Activated B cell treated with CpG ODN at 0.5 μM for 24 hours (primary cell): ENCODE results near the gene KRT32. TPM values are rescaled to one million over a fixed set of nuclear protein-coding genes. Genes with fewer than 3 reads are reported as not detected.

ENCODE experiments used
- ATAC-seq: fragments of 200-7000 bp; cut with Tn5 transposase; one replicate; pipeline ENCODE4 v1.10.0; 2021; ENCODE audit warnings: low read depth, mild to moderate bottlenecking, moderate library complexity
- CTCF ChIA-PET: fragments of 350-600 bp; sonication (Branson Sonifier 250); formaldehyde crosslinking; loops from one replicate; lab custom pipeline; 2021; ENCODE audit warnings: antibody characterized with exemption; lab: Charles Lee
- POLR2A ChIA-PET: fragments of 350-600 bp; sonication (Branson Sonifier 250); formaldehyde crosslinking; loops from one replicate; lab custom pipeline; 2021; ENCODE audit warnings: antibody characterized with exemption; lab: Charles Lee
- DNase-seq: peaks from one replicate; pipeline ENCODE4 v3.0.0; 2022
- H3K27ac Mint-ChIP-seq: one replicate; pipeline ENCODE4 v1.8.0; 2020; ENCODE audit warnings: mixed read lengths
- H3K27me3 Mint-ChIP-seq: one replicate; pipeline ENCODE4 v1.8.0; 2021; ENCODE audit warnings: mixed read lengths
- H3K36me3 Mint-ChIP-seq: one replicate; pipeline ENCODE4 v1.8.0; 2021; ENCODE audit warnings: low read depth, mixed read lengths
- H3K4me1 Mint-ChIP-seq: one replicate; pipeline ENCODE4 v1.8.0; 2021; ENCODE audit warnings: mixed read lengths
- H3K4me3 Mint-ChIP-seq: one replicate; pipeline ENCODE4 v1.8.0; 2020; ENCODE audit warnings: mild to moderate bottlenecking, mixed read lengths
- H3K9me3 Mint-ChIP-seq: one replicate; pipeline ENCODE4 v1.8.0; 2020; ENCODE audit warnings: mixed read lengths
- CTCF ChIP-seq: fragments of 200-600 bp; IDR thresholded peaks from one replicate; pipeline ENCODE4 v1.8.0; 2022; ENCODE audit warnings: antibody characterized with exemption, mild to moderate bottlenecking
- intact Hi-C: fragments of 100-400 bp; cut with micrococcal nuclease; formaldehyde crosslinking; loops from one replicate; pipeline ENCODE4 v1.15.1; 2024
- total RNA-seq: library from RNA; stranded (reverse); gene quantifications from 2 replicates; pipeline ENCODE4 v1.2.3, GENCODE V29; 2022

KRT32 gene
- total RNA-seq, 1 donor from 2014 or later = not detected

GRCh38 chr17:41464682-41465081 is 2.5 kb downstream of the KRT32 start:
- ATAC-seq = no peak

GRCh38 chr17:41464173-41464572 is 3.0 kb downstream of the KRT32 start:
- H3K27me3 Mint-ChIP-seq = peaks cover 27% of the 10 kb centered on the region
- POLR2A ChIA-PET = no interaction called here
- TF ChIP-seq CTCF = no peak
- DNase-seq (no peak), ATAC-seq (no peak)
- CTCF ChIA-PET = no interaction called here
- peaks cover 7% of the 10 kb centered on the region for H3K9me3 Mint-ChIP-seq
- intact Hi-C loops = no loop called here
- H3K27ac Mint-ChIP-seq = no peak overlapping the region
- H3K4me3 Mint-ChIP-seq = no peak overlapping the region
- H3K36me3 Mint-ChIP-seq = no peaks in the 10 kb centered on the region
- no peaks in the 10 kb centered on the region for H3K4me1 Mint-ChIP-seq

More at GRCh38 chr17:41464682-41465081, 2.5 kb downstream of the KRT32 start:
- no peak overlapping the region for H3K27ac Mint-ChIP-seq
- H3K36me3 Mint-ChIP-seq = no peaks in the 10 kb centered on the region
- no peaks in the 10 kb centered on the region for H3K4me1 Mint-ChIP-seq
- ChIA-PET CTCF (no interaction called here), POLR2A (no interaction called here)
- intact Hi-C loops = no loop called here
- peaks cover 28% of the 10 kb centered on the region for H3K27me3 Mint-ChIP-seq
- H3K9me3 Mint-ChIP-seq = peaks cover 7% of the 10 kb centered on the region
- no peak overlapping the region for H3K4me3 Mint-ChIP-seq
- DNase-seq = no peak
- no peak for TF ChIP-seq CTCF

DNA sequence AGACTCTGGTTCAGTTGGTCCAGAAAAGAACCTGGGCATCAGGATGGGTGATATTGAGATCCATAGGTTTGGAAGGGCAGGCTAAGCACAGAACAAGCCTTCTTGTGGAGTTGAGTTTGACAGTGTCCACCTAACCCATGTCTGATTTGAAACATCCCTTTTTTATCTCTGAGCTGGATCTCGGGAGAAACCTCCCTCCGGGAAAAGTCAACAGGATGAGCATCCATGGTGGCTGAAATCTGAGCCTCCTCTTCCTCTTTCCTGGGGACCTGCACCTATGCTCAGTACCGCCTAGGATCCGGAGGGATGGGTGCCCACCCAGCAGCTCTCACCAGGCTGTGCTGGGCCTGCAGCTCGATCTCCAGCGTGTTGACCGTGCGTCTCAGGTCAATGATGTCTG is 3.4 kb downstream of the KRT32 start:
- ATAC-seq = no peak
- H3K27ac Mint-ChIP-seq = no peak overlapping the region
- no peak for DNase-seq
- no peak overlapping the region for H3K4me3 Mint-ChIP-seq
- ChIA-PET CTCF (no interaction called here), POLR2A (no interaction called here)
- intact Hi-C loops = no loop called here
- peaks cover 26% of the 10 kb centered on the region for H3K27me3 Mint-ChIP-seq
- peaks cover 7% of the 10 kb centered on the region for H3K9me3 Mint-ChIP-seq
- H3K36me3 Mint-ChIP-seq = no peaks in the 10 kb centered on the region
- no peaks in the 10 kb centered on the region for H3K4me1 Mint-ChIP-seq
- no peak for TF ChIP-seq CTCF

GRCh38 chr17:41462705-41463104 is 4.5 kb downstream of the KRT32 start:
- intact Hi-C loops = no loop called here
- H3K4me1 Mint-ChIP-seq = no peaks in the 10 kb centered on the region
- H3K36me3 Mint-ChIP-seq = no peaks in the 10 kb centered on the region
- TF ChIP-seq CTCF = no peak
- H3K9me3 Mint-ChIP-seq = peaks cover 1% of the 10 kb centered on the region
- POLR2A ChIA-PET = no interaction called here
- H3K27me3 Mint-ChIP-seq = peaks cover 26% of the 10 kb centered on the region
- no peak overlapping the region for H3K4me3 Mint-ChIP-seq
- CTCF ChIA-PET = no interaction called here
- H3K27ac Mint-ChIP-seq = no peak overlapping the region
- no peak for DNase-seq
- no peak for ATAC-seq

DNA sequence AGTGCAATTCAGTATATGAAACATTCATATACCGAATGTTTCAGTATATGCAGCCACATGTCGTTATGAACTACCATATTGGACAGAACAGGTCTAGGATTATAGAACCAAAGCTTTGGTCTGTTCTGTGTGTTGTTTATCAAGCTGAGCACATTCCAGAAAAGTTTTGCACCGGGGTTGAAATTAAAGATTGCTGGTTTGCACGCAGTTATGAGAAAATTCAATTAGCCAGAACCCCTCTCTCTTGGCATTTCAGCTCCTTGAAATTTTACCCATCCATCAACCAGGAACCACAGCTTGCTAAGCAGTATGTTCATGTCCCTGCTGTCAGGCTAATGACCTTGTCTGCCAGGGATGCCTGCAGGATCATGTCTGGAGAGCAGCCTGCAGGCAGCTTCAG is 9.5 kb downstream of the KRT32 start:
- no peak for DNase-seq
- intact Hi-C loops = no loop called here
- Mint-ChIP-seq H3K4me1 (no peaks in the 10 kb centered on the region), H3K27ac (no peak overlapping the region), H3K36me3 (no peaks in the 10 kb centered on the region), H3K27me3 (peaks cover 20% of the 10 kb centered on the region), H3K4me3 (no peak overlapping the region), H3K9me3 (no peaks in the 10 kb centered on the region)
- ChIA-PET CTCF (no interaction called here), POLR2A (no interaction called here)
- ATAC-seq = no peak
- no peak for TF ChIP-seq CTCF
